H1 (cell line): ENCODE results near the gene USP7.

ENCODE experiments used
- ATF3 ChIP-seq: IDR thresholded peaks from 2 replicates; pipeline ENCODE4 v1.6.1; 2011; ENCODE audit warnings: low read depth, mild to moderate bottlenecking, low read length; ENCODE audit not compliant: insufficient read depth
- CHD7 ChIP-seq: fragments of 300-600 bp; sonication (generic); IDR thresholded peaks from 2 replicates; pipeline ENCODE4 v1.7.1; 2012; ENCODE audit warnings: low read length, moderate library complexity, mild to moderate bottlenecking, inconsistent platforms; ENCODE audit not compliant: insufficient replicate concordance
- CTCF ChIP-seq, 3 experiments: IDR thresholded peaks; 1 replicate in 2 of 3; 2 replicates in 1 of 3; pipeline versions ENCODE4 v1.5.1 to v1.6.1; 2011; ENCODE audit warnings: low read length in 3 of 3, mild to moderate bottlenecking in 3 of 3, inconsistent platforms in 2 of 3, low read depth in 1 of 3, moderate library complexity in 1 of 3; ENCODE audit not compliant: insufficient read depth in 1 of 3; ENCODE audit errors: control extremely low read depth in 1 of 3
- EP300 ChIP-seq, 2 experiments: IDR thresholded peaks; 1 replicate in 1 of 2; 2 replicates in 1 of 2; pipeline ENCODE4 v1.6.1; 2011 to 2012; ENCODE audit warnings: low read depth in 2 of 2, low read length in 2 of 2, mild to moderate bottlenecking in 2 of 2, borderline replicate concordance in 1 of 2, inconsistent platforms in 1 of 2, moderate library complexity in 1 of 2
- HDAC2 ChIP-seq, 2 experiments: fragments of 300-600 bp in 1 of 2; sonication (generic) in 1 of 2; IDR thresholded peaks; 2 replicates each; pipeline ENCODE4 v1.6.1; 2011 to 2012; ENCODE audit warnings: low read depth in 2 of 2, low read length in 2 of 2, mild to moderate bottlenecking in 2 of 2, moderate library complexity in 2 of 2, borderline replicate concordance in 1 of 2, inconsistent platforms in 1 of 2
- MAFK ChIP-seq: IDR thresholded peaks from 2 replicates; pipeline ENCODE4 v1.6.1; 2012; ENCODE audit warnings: low read depth, mild to moderate bottlenecking, improper control_type of control experiment, low read length
- POLR2A ChIP-seq, 2 experiments: IDR thresholded peaks; 1 replicate in 1 of 2; 2 replicates in 1 of 2; pipeline ENCODE4 v1.6.1; 2011; ENCODE audit warnings: low read depth in 2 of 2, low read length in 2 of 2, mild to moderate bottlenecking in 2 of 2; ENCODE audit errors: control extremely low read depth in 1 of 2
- SIX5 ChIP-seq: IDR thresholded peaks from 2 replicates; pipeline ENCODE4 v1.6.1; 2011; ENCODE audit warnings: mild to moderate bottlenecking, low read depth, low read length
- SRF ChIP-seq: IDR thresholded peaks from 2 replicates; pipeline ENCODE4 v1.6.1; 2011; ENCODE audit warnings: mild to moderate bottlenecking, low read depth, low read length, moderate library complexity
- TBP ChIP-seq: IDR thresholded peaks from 2 replicates; pipeline ENCODE4 v1.6.1; 2011; ENCODE audit warnings: low read depth, low read length, improper control_type of control experiment
- YY1 ChIP-seq: IDR thresholded peaks from 2 replicates; pipeline ENCODE4 v1.6.1; 2011; ENCODE audit warnings: low read depth, mild to moderate bottlenecking, low read length
- ZNF274 ChIP-seq: IDR thresholded peaks from 2 replicates; pipeline ENCODE4 v1.7.0; 2012; ENCODE audit warnings: low read length, borderline replicate concordance; ENCODE audit errors: extremely low read depth

GRCh38 chr16:8894736-8895334 lies 68.9 kb downstream of the USP7 start:
- TF ChIP-seq SRF = no peak
- TF ChIP-seq SIX5 = no peak
- no peak for TF ChIP-seq MAFK
- no peak for TF ChIP-seq ZNF274
- no peak for TF ChIP-seq YY1
- TF ChIP-seq CTCF (IDR thresholded peaks at IDR 0.05; ENCODE audit: control extremely low read depth in 1 of 3, insufficient read depth in 1 of 3, low read depth in 1 of 3, low read length in 3 of 3) = no peak
- TF ChIP-seq POLR2A (IDR thresholded peaks at IDR 0.05; ENCODE audit: control extremely low read depth in 1 of 2, low read depth in 2 of 2, low read length in 2 of 2) = no peak
- no peak for TF ChIP-seq TBP
- no peak for TF ChIP-seq ATF3
- TF ChIP-seq CHD7 = no peak
- no peak for TF ChIP-seq HDAC2 (IDR thresholded peaks at IDR 0.05; ENCODE audit: borderline replicate concordance in 1 of 2, low read depth in 2 of 2, low read length in 2 of 2)
- no peak for TF ChIP-seq EP300 (IDR thresholded peaks at IDR 0.05; ENCODE audit: borderline replicate concordance in 1 of 2, low read depth in 2 of 2, low read length in 2 of 2)
